ENCODE data around the gene FAM222A.

Gene FAM222A

DNA sequence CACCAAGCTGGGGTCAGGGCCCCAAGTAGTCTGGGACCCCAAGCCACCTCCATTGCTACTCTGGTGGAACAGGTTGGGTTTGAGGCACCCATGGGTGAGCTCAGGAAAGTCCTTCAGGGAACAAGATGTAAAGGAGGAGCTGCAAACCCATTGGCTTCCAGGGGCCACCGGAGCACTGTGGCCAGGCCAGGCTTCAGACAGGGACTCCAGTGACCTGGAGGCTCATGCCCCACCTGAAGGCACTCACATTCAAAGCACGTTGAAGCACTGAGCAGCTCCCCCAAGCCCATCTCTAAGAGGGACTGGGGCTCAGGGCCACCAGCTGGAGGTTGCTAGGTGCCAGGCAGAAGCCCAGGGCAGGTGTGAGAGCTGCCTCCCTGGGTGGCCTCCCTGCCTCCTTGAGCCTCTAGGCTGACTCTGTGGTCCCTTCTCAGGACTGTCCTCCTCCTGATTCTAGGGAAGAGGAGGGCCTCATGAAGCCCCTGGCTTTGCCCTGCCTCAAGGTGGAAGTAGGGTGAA is 49.1 kb downstream of the FAM222A start:
- DNase-seq = no peak

DNA sequence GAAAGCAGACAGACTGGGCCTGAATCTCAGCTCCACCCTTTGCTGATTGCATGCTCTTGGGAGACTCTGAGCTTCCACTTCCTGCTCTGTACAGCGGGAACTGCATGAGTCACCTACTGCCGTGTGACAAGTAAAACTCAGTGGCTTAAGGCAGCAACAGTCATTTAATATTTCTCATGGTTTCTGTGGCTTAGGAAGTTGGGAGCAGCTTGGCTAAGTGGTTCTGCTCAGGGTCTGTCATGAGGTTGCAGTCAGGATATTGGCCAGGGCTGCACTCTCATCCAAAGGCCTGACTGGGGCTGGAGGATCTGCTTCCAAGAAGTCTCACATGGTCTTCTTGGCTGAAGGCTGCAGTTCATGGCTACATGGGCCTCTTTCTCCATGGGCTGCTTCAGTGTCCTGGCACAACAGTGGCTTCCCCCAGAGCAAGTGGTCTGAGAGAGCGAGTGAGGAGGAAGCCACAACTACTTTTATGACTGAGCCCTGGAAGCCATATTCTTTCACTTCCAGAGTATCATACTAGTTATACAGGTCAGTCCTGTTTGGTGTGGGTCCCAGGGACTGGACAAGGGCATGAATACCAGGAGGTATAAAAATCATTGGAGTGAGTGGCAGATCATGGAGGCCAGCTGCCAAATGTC is 49.7 kb downstream of the FAM222A start:
- DNase-seq = no peak

DNA sequence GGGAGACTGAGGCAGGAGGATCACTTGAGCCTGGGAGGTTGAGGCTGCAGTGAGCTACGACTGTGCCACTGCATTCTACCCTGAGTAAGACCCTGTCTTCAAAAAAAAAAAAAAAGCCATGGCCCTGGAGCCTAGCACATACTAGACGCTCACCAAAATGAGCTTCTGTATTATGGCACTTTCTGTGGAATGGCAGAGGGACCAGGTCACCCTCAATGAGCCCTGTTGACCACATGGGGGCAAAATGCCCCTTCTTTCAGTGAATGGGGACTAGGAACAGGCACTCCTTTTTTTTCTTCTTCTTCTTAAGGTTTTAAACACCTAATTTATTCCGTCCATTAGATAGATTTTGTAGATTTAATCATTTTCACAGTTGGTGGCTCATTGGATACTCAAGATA is 50.5 kb downstream of the FAM222A start:
- DNase-seq = no peak

DNA sequence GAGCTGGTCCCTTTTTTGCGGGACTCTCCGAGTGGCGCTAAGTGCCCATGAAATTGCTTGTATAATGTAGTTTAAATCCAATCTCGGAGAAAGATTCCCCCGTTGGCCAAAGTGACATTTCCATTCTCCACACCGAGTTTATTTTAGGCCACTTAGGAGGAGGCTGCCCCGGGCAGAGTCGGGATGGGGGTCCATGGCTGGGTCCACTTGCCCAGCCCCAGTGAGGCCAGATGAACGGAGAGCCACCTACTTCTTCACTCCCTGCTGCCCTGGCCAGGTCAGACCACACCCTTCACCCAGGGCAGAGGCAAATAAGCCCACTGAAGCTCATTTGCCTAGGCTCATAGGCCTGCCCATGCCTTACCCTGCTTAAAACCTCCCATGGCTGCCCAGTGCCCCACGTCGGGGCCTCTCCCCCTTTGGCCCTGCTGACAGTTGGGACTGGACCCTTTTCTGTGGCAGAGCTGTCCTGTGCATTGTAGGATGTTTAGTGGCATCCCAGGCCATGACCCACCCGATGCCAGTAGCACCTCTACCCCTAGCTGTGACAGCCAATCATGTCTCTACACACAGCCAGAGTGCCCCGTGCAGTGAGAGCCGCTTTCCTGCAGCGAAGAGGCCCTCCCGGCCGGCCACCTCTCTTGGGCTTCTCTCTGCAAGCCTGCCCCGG is 51.3 kb downstream of the FAM222A start:
- no peak for DNase-seq

DNA sequence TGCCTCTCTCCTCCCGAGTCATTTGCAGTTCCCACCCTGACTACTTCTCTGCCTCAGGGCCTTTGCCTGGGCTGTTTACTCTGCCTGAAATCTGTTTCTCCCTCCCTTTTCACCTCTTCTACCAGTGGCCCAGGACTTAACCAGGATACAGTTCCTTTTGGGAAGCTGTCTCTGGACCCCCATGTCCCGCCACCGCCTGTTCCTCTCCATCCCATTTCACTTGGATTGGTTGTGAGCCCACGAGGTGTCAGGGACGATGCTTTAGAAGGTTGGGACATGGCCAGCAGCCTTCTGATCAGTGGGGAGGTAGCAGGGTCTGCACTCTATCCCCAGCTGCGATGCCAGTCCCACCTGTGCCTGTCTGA is 51.8 kb downstream of the FAM222A start:
- no peak for DNase-seq

DNA sequence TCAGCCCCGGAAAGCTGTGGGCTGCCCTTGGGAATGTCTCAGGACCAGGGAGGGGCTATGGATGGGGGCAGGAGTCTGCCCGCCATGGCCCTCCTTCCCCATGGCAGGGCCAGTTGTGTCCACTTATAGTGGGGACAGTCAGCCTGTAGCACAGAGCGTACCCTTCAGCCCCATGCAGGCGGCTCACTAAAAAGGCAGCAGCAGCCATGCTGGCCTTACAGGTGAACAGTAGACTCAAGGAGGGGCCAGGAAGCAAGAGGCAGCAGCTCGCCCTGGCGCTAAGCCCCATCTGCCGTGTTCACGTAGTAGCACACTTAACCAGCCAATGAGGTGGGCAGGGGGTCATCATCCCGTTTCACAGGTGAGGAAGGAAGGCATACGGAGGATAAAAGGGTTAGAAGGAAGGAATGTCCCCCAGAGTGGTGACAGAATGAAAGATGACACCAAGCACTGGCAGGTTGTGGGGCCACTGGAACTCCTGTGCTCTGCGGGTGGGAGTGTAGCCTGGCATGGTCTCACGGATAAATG is 52.7 kb downstream of the FAM222A start:
- no peak for DNase-seq

DNA sequence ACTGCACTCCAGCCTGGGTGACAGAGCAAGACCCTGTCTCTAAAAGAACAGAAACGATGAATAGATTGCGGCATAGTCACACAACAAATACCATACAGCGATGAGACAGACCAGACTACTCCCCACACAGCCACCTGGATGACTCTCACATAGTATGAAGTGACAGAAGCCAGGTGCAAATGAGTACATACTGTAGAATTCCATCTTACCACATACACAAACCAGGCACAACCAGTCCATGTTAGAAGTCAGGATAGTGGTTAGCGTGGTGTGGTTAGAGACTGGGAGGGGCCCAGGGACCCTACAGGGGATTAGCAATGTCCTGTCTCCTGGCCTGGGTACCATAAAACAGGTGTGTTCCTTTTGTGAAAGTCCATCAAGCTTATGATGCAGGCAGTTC is 53.8 kb downstream of the FAM222A start:
- DNase-seq = no peak

DNA sequence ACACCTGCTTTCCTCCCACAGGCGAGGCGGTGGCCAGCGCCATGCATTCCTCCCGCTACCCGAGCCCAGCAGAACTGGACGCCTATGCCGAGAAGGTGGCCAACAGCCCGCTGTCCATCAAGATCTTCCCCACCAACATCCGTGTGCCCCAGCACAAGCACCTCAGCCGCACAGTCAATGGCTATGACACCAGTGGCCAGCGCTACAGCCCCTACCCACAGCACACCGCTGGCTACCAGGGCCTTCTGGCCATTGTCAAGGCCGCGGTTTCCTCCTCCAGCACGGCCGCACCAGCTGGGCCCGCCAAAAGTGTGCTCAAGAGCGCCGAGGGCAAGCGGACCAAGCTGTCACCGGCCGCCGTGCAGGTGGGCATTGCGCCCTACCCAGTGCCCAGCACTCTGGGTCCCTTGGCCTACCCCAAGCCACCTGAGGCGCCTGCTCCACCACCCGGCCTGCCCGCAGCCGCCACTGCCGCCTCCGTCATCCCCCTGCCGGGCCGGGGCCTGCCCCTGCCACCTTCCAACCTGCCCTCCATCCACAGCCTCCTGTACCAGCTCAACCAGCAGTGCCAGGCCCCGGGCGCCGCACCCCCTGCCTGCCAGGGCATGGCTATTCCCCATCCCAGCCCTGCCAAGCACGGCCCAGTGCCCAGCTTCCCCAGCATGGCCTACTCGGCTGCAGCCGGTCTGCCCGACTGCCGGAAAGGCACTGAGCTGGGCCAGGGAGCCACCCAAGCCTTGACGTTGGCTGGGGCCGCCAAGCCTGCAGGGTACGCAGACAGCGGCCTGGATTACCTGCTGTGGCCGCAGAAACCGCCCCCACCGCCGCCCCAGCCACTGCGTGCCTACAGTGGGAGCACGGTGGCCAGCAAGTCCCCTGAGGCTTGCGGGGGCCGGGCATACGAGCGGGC is 54.6 kb downstream of the FAM222A start:
- DNase-seq = peak; percentile 8

DNA sequence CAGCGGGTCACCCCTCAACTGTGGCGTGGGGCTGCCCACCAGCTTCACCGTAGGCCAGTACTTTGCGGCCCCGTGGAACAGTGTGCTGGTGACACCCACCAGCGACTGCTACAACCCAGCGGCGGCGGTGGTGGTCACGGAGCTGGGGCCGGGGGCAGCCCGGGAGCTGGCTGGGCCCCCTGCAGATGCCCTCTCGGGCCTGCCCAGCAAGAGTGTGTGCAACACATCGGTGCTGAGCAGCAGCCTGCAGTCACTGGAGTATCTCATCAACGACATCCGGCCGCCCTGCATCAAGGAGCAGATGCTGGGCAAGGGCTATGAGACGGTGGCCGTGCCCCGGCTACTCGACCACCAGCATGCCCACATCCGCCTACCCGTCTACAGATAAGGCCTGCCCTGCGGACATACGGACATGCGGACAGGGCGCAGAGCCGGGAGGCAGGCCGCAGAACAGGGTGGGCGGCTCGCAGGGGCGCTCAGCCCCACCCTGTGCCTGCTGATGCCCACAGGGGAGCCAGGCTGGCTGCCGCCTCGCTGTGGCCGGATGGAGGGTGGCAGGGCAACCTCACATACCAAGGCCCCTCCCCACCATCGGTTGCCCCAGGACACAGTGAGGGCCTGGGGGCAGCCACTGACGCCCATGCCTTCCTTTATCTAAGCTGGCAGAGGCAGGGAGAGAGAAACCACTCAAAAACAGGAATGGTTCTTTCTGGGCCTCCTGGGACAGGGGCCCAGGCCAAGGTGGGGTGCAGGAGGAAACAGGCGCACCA is 55.5 kb downstream of the FAM222A start:
- DNase-seq = no peak

DNA sequence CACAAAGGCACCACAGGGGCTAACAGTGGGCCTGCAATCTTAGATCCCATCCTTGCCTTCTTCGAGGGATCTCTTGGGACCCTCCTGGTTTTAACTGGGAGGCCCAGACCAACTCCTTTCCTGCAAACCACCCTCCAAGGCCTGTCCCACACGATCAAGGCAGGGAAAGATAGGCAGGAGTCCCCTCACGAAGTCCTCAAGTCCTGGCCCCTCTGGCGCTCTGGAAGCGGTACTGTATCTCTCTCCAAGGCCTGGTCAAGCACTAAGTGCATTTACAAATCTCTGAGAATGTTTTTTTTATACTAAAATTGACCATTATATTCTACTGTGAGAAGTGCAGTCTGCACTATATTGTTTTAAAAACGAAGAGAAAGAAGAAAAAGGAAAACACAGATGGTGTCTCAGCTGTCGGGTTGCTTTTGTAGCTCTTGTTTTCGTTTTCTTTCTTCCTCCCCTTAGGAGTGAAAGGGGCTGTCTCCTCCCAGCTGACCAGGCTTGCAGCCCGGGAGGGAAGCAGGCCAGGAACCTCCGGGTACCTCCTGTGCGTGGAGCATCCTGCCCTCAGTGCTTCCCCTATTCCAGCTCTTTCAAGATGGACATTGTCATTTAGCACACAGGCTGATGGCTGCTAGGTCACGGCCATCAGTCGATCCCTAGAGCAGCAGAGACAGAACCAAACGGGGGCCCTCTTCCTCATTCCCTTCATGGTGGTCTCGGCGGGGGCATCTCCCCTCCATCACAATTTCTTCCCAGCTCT is 56.7 kb downstream of the FAM222A start:
- DNase-seq = no peak

DNA sequence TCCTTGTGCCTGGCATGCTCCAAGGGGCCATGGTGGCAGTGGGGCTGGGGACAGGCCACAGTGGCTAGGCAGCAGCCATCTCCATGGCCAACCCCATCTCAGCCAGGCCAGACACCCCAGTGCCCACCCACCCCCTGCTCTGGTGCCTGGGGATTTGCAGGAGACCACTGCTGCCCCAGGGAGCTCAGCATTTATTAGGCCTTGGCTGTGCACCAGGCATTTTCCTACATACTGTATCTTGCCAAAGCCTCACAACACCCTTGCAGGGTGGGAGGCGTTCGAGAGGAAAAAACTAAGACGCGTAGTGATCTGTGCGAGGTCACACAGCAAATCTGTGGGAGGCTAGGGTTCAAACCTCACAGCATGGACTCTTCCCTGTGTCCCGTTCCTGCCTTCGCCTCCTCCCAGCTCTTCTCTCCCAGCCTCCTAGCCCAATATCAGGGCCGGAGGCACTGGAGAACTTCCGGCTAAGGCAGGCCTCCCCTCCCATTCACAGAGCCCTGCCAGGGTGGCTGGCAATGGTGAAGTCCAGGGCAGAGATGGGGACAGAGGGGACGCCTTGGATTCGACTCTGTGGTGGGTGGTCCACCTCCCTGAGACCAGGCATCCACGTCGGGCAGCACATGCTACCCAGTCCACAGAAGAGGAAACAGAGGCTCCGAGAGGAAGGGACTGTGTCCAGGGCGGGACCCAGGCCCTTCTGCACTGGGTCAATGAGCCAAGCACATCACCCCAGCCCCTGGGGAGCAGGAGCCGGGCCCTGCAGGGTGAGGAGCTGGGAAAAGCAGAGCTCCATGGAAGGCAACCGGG is 57.4 kb downstream of the FAM222A start:
- no peak for DNase-seq

DNA sequence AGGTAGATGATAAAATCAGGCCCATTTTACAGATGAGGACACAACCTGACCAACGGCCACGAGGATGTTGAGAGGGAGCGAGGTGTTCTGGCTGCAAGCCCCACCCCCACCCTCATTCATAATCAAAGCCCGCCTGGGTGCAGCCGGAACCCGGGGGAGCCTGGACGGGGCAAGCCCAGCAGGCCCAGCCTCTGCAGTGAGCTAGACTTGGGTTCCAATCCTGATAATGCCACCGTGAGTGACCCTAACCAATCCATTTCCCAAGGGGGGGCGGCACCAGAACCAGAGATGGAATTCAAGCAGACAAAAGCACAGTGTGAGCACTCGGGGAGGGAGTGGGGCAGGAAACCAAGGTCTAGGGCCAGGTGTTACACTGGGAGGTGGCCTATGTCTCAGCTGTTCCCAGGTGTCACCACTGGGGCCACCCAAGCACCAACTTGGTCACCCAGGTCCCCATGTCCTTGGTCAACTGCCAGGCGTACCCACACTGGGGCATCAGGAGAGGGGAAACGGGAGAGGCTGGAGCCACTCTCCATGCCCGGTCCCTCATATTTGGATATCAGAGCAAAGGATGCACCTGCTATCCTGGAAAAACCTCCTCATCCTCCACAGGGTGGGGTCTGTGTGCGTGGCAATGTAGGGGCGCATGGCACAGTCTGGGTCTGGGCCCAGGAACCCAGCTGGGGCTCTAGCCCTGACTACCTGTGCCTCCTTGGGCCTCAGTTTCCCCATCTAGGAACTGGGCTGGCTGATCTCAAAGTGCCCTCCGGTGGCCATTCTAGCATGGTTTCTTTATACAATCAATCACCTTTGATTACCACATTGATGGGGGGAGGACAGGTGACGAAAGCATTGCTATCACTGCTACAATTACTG is 58.4 kb downstream of the FAM222A start:
- no peak for DNase-seq

DNA sequence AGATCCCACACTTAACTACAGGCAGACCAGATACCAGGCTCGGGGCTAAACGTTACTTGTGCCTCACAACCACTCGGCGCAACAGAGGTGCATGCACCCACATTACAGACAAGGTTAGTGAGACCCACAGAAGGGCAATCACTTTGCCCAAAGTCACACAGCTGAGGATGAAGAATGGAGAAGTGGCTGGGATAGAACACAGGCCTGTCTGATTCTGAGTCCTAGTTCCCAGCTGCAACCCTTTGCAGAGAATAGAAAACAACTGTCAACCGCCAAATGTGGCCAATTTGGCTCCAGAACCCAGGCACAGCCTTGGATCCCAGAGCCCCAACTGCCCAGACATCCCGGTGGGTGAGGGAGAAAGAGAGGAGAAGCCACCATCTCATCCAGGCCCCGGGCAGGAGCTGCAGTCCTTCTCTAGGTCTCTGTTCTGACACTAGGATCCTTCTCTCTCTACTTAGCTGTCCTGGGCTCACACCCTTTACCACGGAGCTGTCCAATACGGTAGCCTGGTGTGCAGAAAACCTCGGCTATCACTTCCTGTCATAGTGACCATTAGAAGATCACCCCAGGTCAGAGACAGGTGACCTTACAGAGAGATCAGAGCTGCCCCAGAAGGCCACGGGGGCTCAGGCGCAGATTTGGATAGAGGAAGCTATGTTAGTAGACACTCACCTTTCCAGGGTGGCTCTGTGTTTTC is 59.1 kb downstream of the FAM222A start:
- DNase-seq = no peak

DNA sequence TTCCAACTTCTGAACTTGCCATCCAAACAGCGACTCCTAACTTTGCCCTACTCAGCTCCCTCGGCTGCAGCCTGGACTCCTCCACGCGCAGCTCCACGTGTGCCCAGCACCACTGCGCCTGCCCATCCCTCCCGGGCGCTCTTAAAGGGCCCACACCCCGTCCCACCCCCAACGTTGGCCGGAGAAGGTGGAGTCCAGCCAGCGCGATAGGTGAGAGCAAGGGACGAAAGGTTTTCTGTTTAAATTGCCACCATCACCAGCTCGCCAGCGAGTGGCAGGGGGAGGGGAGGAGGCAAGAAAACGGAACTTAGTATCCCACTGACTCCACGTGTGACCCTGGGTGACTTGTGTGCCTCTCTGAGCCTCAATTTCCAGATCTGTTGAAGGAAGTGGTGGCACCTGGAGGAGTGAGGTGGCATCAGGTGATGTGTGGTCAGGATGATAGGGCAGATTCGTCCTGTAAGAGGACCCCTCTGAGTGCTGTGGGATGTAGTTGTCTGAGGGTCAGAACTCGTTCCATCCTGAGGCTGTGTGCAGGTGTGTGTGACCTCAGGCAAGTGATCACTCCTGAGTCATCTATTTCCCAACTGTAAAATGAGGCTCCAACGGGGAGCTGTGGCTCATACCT is 59.9 kb downstream of the FAM222A start:
- DNase-seq = no peak

DNA sequence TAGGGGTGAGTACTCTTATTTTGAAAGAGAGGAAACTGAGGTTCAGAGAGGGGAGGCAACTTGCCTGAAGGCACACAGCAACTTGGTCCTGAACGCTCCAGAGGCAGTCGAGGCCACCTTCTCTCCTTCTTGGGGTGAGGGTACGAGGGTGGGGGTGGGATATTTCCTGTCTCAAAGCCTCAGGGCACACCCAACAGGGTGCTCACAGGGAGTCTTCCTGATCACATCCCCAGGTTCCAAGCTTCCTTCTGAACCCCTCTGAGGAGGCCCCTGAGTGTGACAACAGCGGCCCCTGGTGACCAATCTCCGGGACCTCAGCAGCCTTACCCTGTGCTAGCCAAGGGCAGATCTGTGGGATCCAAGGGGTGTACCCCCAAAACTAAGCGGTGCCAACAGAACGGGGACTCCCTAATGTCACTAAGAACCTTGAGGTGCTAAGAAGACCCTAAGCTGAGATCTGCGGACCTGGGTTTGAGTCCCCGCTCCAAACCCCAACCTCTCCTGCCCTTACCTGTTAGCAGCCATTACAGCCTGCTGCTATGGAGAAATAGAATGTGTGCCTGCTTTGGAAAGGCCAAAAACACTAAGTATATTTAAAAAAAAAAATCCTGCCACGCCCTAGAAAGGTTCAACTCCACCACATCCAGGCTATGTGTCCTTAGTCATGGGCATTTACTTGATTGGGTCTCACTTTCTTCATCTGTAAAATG is 61.7 kb downstream of the FAM222A start:
- peak; percentile 73 for DNase-seq

DNA sequence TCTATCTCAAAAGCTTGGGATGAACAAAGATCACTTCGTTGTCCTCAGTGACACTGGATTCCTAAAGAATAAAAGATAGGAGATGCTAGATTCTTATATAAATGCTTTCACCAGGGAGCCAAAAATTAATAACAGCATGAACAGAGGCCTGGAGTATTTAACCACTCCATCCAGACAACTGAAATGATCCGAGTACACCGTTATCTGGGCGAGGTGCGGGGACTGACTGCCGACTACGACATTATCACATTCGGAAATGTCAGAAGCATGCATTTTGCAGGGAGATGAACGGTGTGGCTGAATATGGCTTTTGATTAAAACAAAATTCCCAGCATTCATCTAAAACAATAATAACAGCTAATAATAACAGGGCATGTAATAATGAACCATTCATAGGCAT is 63.0 kb downstream of the FAM222A start:
- DNase-seq = no peak

DNA sequence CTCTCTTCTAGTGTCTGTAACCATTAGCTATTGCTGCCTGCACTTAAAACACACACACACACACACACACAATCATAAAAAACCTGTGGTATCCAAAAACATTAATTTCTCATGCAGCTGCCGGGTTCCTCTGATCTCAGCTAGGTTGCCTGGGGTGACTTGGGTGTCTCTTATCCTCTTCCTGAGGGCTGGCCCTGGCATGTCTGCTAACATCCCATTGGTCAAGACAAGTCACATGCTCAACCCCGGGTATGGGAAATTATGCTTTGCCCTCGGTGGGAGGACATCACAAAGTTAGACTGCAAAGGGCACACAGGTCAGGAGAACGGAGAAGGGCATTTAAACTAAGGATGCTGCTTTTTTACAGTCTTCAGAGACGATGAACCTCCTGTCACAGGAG is 63.9 kb downstream of the FAM222A start:
- DNase-seq = no peak

DNA sequence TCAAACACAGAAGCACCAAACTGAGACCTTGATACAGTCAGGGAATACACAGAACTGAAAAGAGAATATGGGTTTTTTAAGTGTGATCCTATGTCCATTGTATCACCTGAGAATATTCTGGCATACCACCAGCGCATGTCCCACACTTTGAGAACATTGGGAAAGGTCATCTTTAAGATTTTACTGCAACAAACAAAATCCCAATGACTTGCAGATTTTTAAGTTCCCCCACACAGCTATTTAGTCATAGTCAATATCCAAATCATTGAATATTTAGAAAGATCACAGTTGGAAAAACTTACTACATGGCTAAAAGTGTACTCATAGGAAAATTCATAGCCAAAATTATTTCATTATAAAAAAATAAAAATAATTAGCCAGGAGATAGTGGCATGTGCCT is 65.1 kb downstream of the FAM222A start:
- DNase-seq = no peak

Data from activated CD8-positive, alpha-beta memory T cell treated with anti-CD3 and anti-CD28 coated beads, Interleukin-2, amount 50 U/mL, for 4 hours (primary cell).